Peyer's patch (tissue), 4 donors: ENCODE measurements around the gene ALG1.

Experiments used
- POLR2A ChIP-seq, 2 donors: fragments of 450-650 bp; IDR thresholded peaks; one replicate each; pipeline ENCODE4 v1.5.1; 2017; ENCODE audit warnings: antibody characterized with exemption in 2 of 2, mild to moderate bottlenecking in 2 of 2, moderate library complexity in 2 of 2
- TF ChIP-seq, protein P1 (sequence below), 6 experiments: fragments of 450-650 bp in 4 of 6; fragments of 200-600 bp in 2 of 6; sonication (generic) in 1 of 6; IDR thresholded peaks; one replicate each; pipeline ENCODE4 v1.5.1; 2017 to 2019; ENCODE audit warnings: antibody characterized with exemption in 6 of 6, mild to moderate bottlenecking in 3 of 6, moderate library complexity in 1 of 6

DNA sequence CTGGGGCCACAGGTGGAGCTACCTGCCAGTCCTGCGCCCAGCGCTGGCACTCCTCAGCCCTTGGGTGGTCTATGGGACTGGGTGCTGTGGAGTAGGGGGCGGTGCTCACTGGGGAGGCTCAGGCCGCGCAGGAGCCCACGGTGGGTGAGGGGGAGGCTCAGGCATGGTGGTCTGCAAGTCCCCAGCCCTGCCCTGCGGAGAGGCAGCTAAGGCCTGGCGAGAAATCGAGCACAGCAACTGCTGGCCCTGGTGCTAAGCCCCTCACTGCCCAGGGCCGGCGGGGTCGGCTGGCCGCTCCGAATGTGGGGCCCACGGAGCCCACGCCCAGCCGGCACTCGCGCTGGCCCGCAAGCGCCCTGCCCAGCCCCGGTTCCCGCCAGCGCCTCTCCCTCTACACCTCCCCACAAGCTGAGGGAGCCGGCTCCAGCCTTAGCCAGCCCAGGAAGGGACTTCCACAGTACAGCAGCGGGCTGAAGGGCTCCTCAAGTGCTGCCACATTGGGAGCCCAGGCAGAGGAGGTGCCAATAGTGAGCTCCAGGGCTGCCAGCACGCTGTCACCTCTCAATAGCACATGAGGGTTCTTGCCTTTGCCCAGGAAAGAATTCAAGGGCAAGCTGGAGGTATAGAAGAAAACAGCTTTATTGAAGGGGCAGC, 37.0 kb downstream of the ALG1 start:
- TF ChIP-seq POLR2A (IDR thresholded peaks at IDR 0.05), result no peak
- TF ChIP-seq, protein P1, sequence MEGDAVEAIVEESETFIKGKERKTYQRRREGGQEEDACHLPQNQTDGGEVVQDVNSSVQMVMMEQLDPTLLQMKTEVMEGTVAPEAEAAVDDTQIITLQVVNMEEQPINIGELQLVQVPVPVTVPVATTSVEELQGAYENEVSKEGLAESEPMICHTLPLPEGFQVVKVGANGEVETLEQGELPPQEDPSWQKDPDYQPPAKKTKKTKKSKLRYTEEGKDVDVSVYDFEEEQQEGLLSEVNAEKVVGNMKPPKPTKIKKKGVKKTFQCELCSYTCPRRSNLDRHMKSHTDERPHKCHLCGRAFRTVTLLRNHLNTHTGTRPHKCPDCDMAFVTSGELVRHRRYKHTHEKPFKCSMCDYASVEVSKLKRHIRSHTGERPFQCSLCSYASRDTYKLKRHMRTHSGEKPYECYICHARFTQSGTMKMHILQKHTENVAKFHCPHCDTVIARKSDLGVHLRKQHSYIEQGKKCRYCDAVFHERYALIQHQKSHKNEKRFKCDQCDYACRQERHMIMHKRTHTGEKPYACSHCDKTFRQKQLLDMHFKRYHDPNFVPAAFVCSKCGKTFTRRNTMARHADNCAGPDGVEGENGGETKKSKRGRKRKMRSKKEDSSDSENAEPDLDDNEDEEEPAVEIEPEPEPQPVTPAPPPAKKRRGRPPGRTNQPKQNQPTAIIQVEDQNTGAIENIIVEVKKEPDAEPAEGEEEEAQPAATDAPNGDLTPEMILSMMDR (IDR thresholded peaks at IDR 0.05), result no peak
